B cell (primary cell): ENCODE measurements around the gene STARD4. TPM values are rescaled to one million over a fixed set of nuclear protein-coding genes. Genes with fewer than 3 reads are reported as not detected.

Experiments
- ATAC-seq: fragments of 200-7000 bp; cut with Tn5 transposase; one replicate; pipeline ENCODE4 v1.10.0; 2021; ENCODE audit warnings: low read depth, mild to moderate bottlenecking, moderate number of reproducible peaks, moderate library complexity
- CTCF ChIA-PET: fragments of 350-600 bp; sonication (Branson Sonifier 250); formaldehyde crosslinking; loops from one replicate; lab custom pipeline; 2021; ENCODE audit warnings: antibody characterized with exemption, inconsistent platforms; lab: Charles Lee
- POLR2A ChIA-PET: fragments of 350-600 bp; sonication (Branson Sonifier 250); formaldehyde crosslinking; loops from one replicate; lab custom pipeline; 2021; ENCODE audit warnings: antibody characterized with exemption; lab: Charles Lee
- DNase-seq: peaks from one replicate; pipeline ENCODE4 v3.0.0; 2013
- H2AFZ ChIP-seq: 2 replicates; pipeline ENCODE4 v1.6.1; 2012; ENCODE audit warnings: mild to moderate bottlenecking, low read depth, low read length; ENCODE audit not compliant: insufficient read depth, poor library complexity, severe bottlenecking
- H3K27ac ChIP-seq, 2 donors: 1 replicate in 1 of 2; 2 replicates in 1 of 2; pipeline ENCODE4 v1.5.1; 2012 to 2013; ENCODE audit warnings: low read length in 2 of 2, mild to moderate bottlenecking in 2 of 2, moderate library complexity in 1 of 2
- H3K27me3 ChIP-seq, 4 experiments: fragments of 200-600 bp in 1 of 4; sonication (generic) in 1 of 4; replicated peaks in 1 of 4; 1 replicate in 2 of 4; 2 replicates in 2 of 4; pipeline versions ENCODE4 v1.6.1 to v1.7.0; 2013 to 2016; ENCODE audit warnings: low read length in 3 of 4, mild to moderate bottlenecking in 2 of 4, mixed read lengths in 1 of 4, moderate library complexity in 1 of 4; ENCODE audit not compliant: insufficient read depth in 4 of 4, control insufficient read depth in 3 of 4; ENCODE audit errors: control extremely low read depth in 1 of 4
- H3K36me3 ChIP-seq, 2 experiments: replicated peaks in 1 of 2; 1 replicate in 1 of 2; 2 replicates in 1 of 2; pipeline versions ENCODE4 v1.6.1 to v1.7.1; 2013; ENCODE audit warnings: low read length in 1 of 2; ENCODE audit not compliant: insufficient read depth in 2 of 2, control insufficient read depth in 1 of 2; ENCODE audit errors: control extremely low read depth in 1 of 2, extremely low read depth in 1 of 2
- H3K4me1 ChIP-seq, 2 donors: fragments of 200-600 bp in 1 of 2; sonication (generic) in 1 of 2; 1 replicate in 1 of 2; 2 replicates in 1 of 2; pipeline versions ENCODE4 v1.5.1 to v1.6.1; 2013 to 2017; ENCODE audit warnings: low read length in 2 of 2; ENCODE audit not compliant: control insufficient read depth in 2 of 2, insufficient read depth in 2 of 2
- H3K4me2 ChIP-seq: replicated peaks from 2 replicates; pipeline ENCODE3; 2012; ENCODE audit warnings: mild to moderate bottlenecking, low read depth, low read length; ENCODE audit not compliant: poor library complexity, severe bottlenecking
- H3K4me3 ChIP-seq, 5 experiments: fragments of 200-600 bp in 1 of 5; sonication (generic) in 1 of 5; 1 replicate in 3 of 5; 2 replicates in 2 of 5; pipeline versions ENCODE4 v1.5.1 to v1.7.0; 2011 to 2016; ENCODE audit warnings: low read length in 4 of 5, mild to moderate bottlenecking in 4 of 5, low read depth in 2 of 5, control low read depth in 1 of 5, moderate library complexity in 1 of 5; ENCODE audit not compliant: insufficient read depth in 1 of 5; ENCODE audit errors: control extremely low read depth in 1 of 5, extremely low read depth in 1 of 5
- H3K79me2 ChIP-seq: fragments of 200-600 bp; sonication (generic); one replicate; pipeline ENCODE4 v1.6.0; 2016; ENCODE audit warnings: low read length; ENCODE audit not compliant: control insufficient read depth, insufficient read depth
- H3K9ac ChIP-seq: fragments of 200-600 bp; sonication (generic); 2 replicates; pipeline ENCODE4 v1.6.1; 2017; ENCODE audit warnings: mild to moderate bottlenecking, low read length, moderate library complexity
- H3K9me3 ChIP-seq, 3 donors: one replicate each; pipeline versions ENCODE4 v1.6.1 to v1.7.1; 2013; ENCODE audit warnings: low read length in 2 of 3; ENCODE audit not compliant: control insufficient read depth in 2 of 3, insufficient read depth in 1 of 3; ENCODE audit errors: control extremely low read depth in 1 of 3
- H4K20me1 ChIP-seq: 2 replicates; pipeline ENCODE4 v1.6.0; 2012; ENCODE audit warnings: mild to moderate bottlenecking, low read length; ENCODE audit not compliant: insufficient read depth, control insufficient read depth, poor library complexity, severe bottlenecking
- H3K27ac Mint-ChIP-seq: one replicate; pipeline ENCODE4 v1.8.0; 2021; ENCODE audit warnings: mixed read lengths
- H3K27me3 Mint-ChIP-seq: one replicate; pipeline ENCODE4 v1.8.0; 2021; ENCODE audit warnings: mixed read lengths
- H3K4me1 Mint-ChIP-seq: one replicate; pipeline ENCODE4 v1.8.0; 2021; ENCODE audit warnings: mixed read lengths
- H3K4me3 Mint-ChIP-seq: one replicate; pipeline ENCODE4 v1.8.0; 2021; ENCODE audit warnings: mixed read lengths
- H3K9me3 Mint-ChIP-seq: one replicate; pipeline ENCODE4 v1.8.0; 2022; ENCODE audit warnings: mixed read lengths; ENCODE audit not compliant: insufficient read depth
- CTCF ChIP-seq: fragments of 200-600 bp; IDR thresholded peaks from one replicate; pipeline ENCODE4 v1.8.0; 2022; ENCODE audit warnings: antibody characterized with exemption, mild to moderate bottlenecking
- EZH2 ChIP-seq: IDR thresholded peaks from 2 replicates; pipeline ENCODE4 v1.6.1; 2012; ENCODE audit warnings: borderline replicate concordance, low read depth, mild to moderate bottlenecking, moderate library complexity, low read length; ENCODE audit not compliant: insufficient read depth, poor library complexity, severe bottlenecking
- WGBS: methylation state at CpG from one replicate; pipeline ENCODE4 v1.1.5; 2013; ENCODE audit warnings: missing lambda C conversion rate; ENCODE audit not compliant: insufficient coverage; 5-methylcytosine and 5-hydroxymethylcytosine counted together
- intact Hi-C: fragments of 100-400 bp; cut with micrococcal nuclease; formaldehyde crosslinking; loops from one replicate; pipeline ENCODE4 v1.10.0; 2022
- polyA plus RNA-seq: library from polyadenylated mRNA; depleted of rRNA; stranded (reverse); fragments of >200 nt; gene quantifications from 2 replicates; pipeline ENCODE4 v1.2.3, GENCODE V29; 2012
- total RNA-seq, 2 donors: library from RNA; stranded (reverse); fragments of 120-200 nt in 1 of 2; gene quantifications; 1 replicate in 1 of 2; 2 replicates in 1 of 2; pipeline versions ENCODE4 v1.2.3 to v1.2.4, GENCODE V29; 2013 to 2022

Gene STARD4
- total and polyA plus RNA-seq, 2 donors (not counting 1 experiment from before 2014, with no cell fraction given): 7.6 to 31.1 TPM

DNA sequence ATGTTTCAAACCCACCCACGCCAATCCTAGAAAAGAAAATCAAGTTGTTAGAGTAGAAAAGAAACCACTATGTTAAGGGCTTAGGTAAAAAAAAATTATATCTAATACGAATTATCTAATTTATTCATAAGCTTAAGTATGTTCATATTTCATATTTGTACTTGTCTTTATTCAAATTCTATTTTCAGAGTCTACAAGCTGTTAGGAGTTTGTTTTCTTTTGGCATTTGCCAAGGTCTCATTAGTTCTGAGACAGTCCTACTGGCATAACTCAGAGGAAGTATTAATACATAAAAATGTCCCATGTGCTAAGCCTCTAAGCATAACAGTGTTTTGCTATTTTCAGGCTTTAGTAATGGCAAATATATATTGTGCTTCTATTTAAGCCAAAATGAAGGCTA is 57.6 kb downstream of the STARD4 start:
- no peaks in the 10 kb centered on the region for H3K79me2 ChIP-seq
- H3K27ac ChIP-seq: no peak overlapping the region
- Mint-ChIP-seq H3K27ac (no peak overlapping the region), H3K4me1 (no peaks in the 10 kb centered on the region), H3K27me3 (no peaks in the 10 kb centered on the region), H3K9me3 (no peaks in the 10 kb centered on the region), H3K4me3 (no peak overlapping the region)
- no peak overlapping the region for H2AFZ ChIP-seq
- WGBS: no CpG with 5 or more reads among the region's 2 CpGs
- H3K4me1 ChIP-seq: no peaks in the 10 kb centered on the region
- ChIA-PET CTCF (interaction anchor here (0.7 kb wide), 1 partner anchor 20 kb away, joined by 3 read pairs; no protein-coding TSS in a partner anchor), POLR2A (no interaction called here)
- ATAC-seq (no peak), DNase-seq (no peak)
- H3K9ac ChIP-seq: no peak overlapping the region
- no peaks in the 10 kb centered on the region for H4K20me1 ChIP-seq
- no peaks in the 10 kb centered on the region for H3K27me3 ChIP-seq
- TF ChIP-seq EZH2 (no peak), CTCF (no peak)
- no peak overlapping the region for H3K4me3 ChIP-seq
- no peaks in the 10 kb centered on the region for H3K9me3 ChIP-seq
- intact Hi-C loops: no loop called here
- H3K4me2 ChIP-seq: no peak overlapping the region
- H3K36me3 ChIP-seq: no peaks in the 10 kb centered on the region

- no CpG with 5 or more reads among the region's 3 CpGs for WGBS
- Histone ChIP-seq H3K9ac (no peak overlapping the region), H3K36me3 (no peaks in the 10 kb centered on the region), H3K4me3 (no peak overlapping the region), H3K4me1 (no peaks in the 10 kb centered on the region), H4K20me1 (no peaks in the 10 kb centered on the region), H3K9me3 (no peaks in the 10 kb centered on the region), H2AFZ (no peak overlapping the region), H3K79me2 (no peaks in the 10 kb centered on the region), H3K4me2 (no peak overlapping the region), H3K27ac (no peak overlapping the region), H3K27me3 (no peaks in the 10 kb centered on the region)
- TF ChIP-seq EZH2 (no peak), CTCF (no peak)
- no peak for ATAC-seq
- Mint-ChIP-seq H3K27me3 (no peaks in the 10 kb centered on the region), H3K27ac (no peak overlapping the region), H3K9me3 (no peaks in the 10 kb centered on the region), H3K4me3 (no peak overlapping the region), H3K4me1 (no peaks in the 10 kb centered on the region)
- ChIA-PET CTCF (interaction anchor here (0.7 kb wide), 1 partner anchor 19 kb away, joined by 3 read pairs; no protein-coding TSS in a partner anchor), POLR2A (no interaction called here)
- no peak for DNase-seq
- intact Hi-C loops: no loop called here
Observed at GRCh38 chr5:111454198-111454622, 58.1 kb downstream of the STARD4 start.
